ENCODE measurements around the gene SKP1. TPM values are rescaled to one million over a fixed set of nuclear protein-coding genes. Genes with fewer than 3 reads are reported as not detected.

Gene SKP1
- total and polyA plus RNA-seq, 10 of the 15 experiments (the other 5 are each of a cell fraction or from before 2014, with no cell fraction given), result 100 to 1,686 (median 519) TPM

GRCh38 chr5:134123360-134123759 lies 53.4 kb downstream of the SKP1 start:
- TF ChIP-seq RAD21 (IDR thresholded peaks at IDR 0.05; ENCODE audit: insufficient read depth, low read depth, low read length) (no peak), BRCA1 (IDR thresholded peaks at IDR 0.05; ENCODE audit: low read depth, low read length) (no peak), E2F8 (IDR thresholded peaks at IDR 0.05; ENCODE audit: low read depth, partially characterized antibody) (no peak), CBX5 (IDR thresholded peaks at IDR 0.05; ENCODE audit: low read depth) (no peak), RELB (IDR thresholded peaks at IDR 0.05; ENCODE audit: low read depth) (no peak), GATAD2B (conservative IDR thresholded peaks at IDR 0.05; ENCODE audit: low read depth) (no peak), ZNF274 (IDR thresholded peaks at IDR 0.05; ENCODE audit: insufficient read depth, insufficient read length) (no peak), SMAD1 (IDR thresholded peaks at IDR 0.05; ENCODE audit: low read depth, partially characterized antibody) (no peak), ZNF207 (IDR thresholded peaks at IDR 0.05; ENCODE audit: borderline replicate concordance) (no peak), CBFB (IDR thresholded peaks at IDR 0.05; ENCODE audit: low read depth) (no peak), RFX5 (IDR thresholded peaks at IDR 0.05; ENCODE audit: low read depth, low read length) (no peak), NR2C1 (IDR thresholded peaks at IDR 0.05) (no peak), EGR1 (IDR thresholded peaks at IDR 0.05; ENCODE audit: borderline replicate concordance in 1 of 2, low read depth in 2 of 2, low read length in 2 of 2) (no peak), WRNIP1 (IDR thresholded peaks at IDR 0.05; ENCODE audit: borderline replicate concordance, low read depth, low read length) (no peak), NFYA (IDR thresholded peaks at IDR 0.05; ENCODE audit: borderline replicate concordance, low read depth, low read length) (no peak), MAX (IDR thresholded peaks at IDR 0.05; ENCODE audit: low read depth, low read length) (no peak), ZZZ3 (IDR thresholded peaks at IDR 0.05; ENCODE audit: control insufficient read depth, insufficient read length, low read depth) (no peak), STAT3 (IDR thresholded peaks at IDR 0.05; ENCODE audit: low read depth, low read length) (no peak), ZNF622 (IDR thresholded peaks at IDR 0.05) (no peak)
- FAIRE-seq (no peak), ATAC-seq (no peak), DNase-seq (ENCODE audit: low read depth, low spot score) (no peak)
- Histone ChIP-seq H3K9ac (ENCODE audit: control insufficient read depth, insufficient read depth, low read length) (no peak overlapping the region), H3K4me3 (no peak overlapping the region), H3K27me3 (replicated peaks in 1 of 2; ENCODE audit: control insufficient read depth in 2 of 2, insufficient read depth in 2 of 2, low read length in 1 of 2) (no peaks in the 10 kb centered on the region), H2AFZ (ENCODE audit: control insufficient read depth, low read depth, low read length) (no peak overlapping the region), H3K4me1 (ENCODE audit: control insufficient read depth, insufficient read depth, low read length) (peaks cover 57% of the 10 kb centered on the region), H3K36me3 (ENCODE audit: control insufficient read depth in 2 of 2, insufficient read depth in 2 of 2, low read length in 1 of 2) (peaks cover under 1 to 5% of the 10 kb centered on the region in 2 experiments; a peak in 3 of 4 replicates), H3K9me3 (replicated peaks; ENCODE audit: control insufficient read depth, insufficient read depth, low read length) (no peaks in the 10 kb centered on the region), H3K4me2 (ENCODE audit: control insufficient read depth, insufficient read depth) (no peak overlapping the region), H4K20me1 (ENCODE audit: control insufficient read depth, insufficient read depth) (no peaks in the 10 kb centered on the region), H3K27ac (ENCODE audit: control insufficient read depth, insufficient read depth) (no peak overlapping the region), H3K79me2 (ENCODE audit: control insufficient read depth, insufficient read depth, low read length) (peaks cover 12% of the 10 kb centered on the region)
- SMC1A ChIA-PET (ENCODE audit: uncharacterized antibody, unreplicated experiment), result interaction anchor here (2.4 to 7.6 kb wide), 3 partner anchors 16 to 83 kb away, joined by 12 to 76 read pairs (median 14); no protein-coding TSS in a partner anchor
- RAD21 ChIA-PET (ENCODE audit: unreplicated experiment), result interaction anchor here (0.6 to 8.7 kb wide), 4 partner anchors 10 to 52 kb away, joined by 3 to 128 read pairs (median 47); partner anchors contain the start of gene TCF7
- 82% methylated on average over 6 of the region's 6 CpGs for WGBS (ENCODE audit: insufficient coverage, insufficient replicate concordance, low lambda C conversion rate, missing lambda C conversion rate)
- BruUV-seq (replicated peaks), result no TSS peak
- CTCF ChIA-PET, result interaction anchor here (1.3 to 12.1 kb wide), 5 partner anchors 12 to 82 kb away, joined by 6 to 184 read pairs (median 76); no protein-coding TSS in a partner anchor
- POLR2A ChIA-PET, result interaction anchor here (0.5 to 19.5 kb wide), 6 partner anchors 9 to 231 kb away, joined by 3 to 291 read pairs (median 5); partner anchors contain the start of genes PPP2CA and TCF7
- intact Hi-C loops (cut with micrococcal nuclease; ENCODE audit: unreplicated experiment), result no loop called here
- in situ Hi-C loops (cut with MboI), result no loop called here

Measured in GM12878 (cell line).